ENCODE data around the gene NRBF2. TPM values are rescaled to one million over a fixed set of nuclear protein-coding genes. Genes with fewer than 3 reads are reported as not detected.
A peak's percentile ranks its signal among the peaks of the same experiment; 100 is the strongest.
"Not testable (repeated sequence)": the region's sequence is repeated elsewhere in the genome, so short reads cannot be mapped to it uniquely, and the experiment has no call there.

The NRBF2 gene
- total and polyA plus RNA-seq, 9 of the 15 experiments (the other 6 are each of a cell fraction or from before 2014, with no cell fraction given) = 20.8 to 52.1 (median 30.5) TPM

GRCh38 chr10:63102279-63102883 is 30.7 kb upstream of the NRBF2 start (continued):
- peak; percentile 77 for TF ChIP-seq MGA (IDR thresholded peaks at IDR 0.05)
- TF ChIP-seq ZNF592 (IDR thresholded peaks at IDR 0.05) = peak; percentile 94
- peak; percentile 21; the same call in 1 of the 2 replicates for TF ChIP-seq ZNF445 (CRISPR knock-in tag; IDR thresholded peaks at IDR 0.05; ENCODE audit: low read depth)
- TF ChIP-seq C11orf30 (IDR thresholded peaks at IDR 0.05; ENCODE audit: low read depth) = peak; percentile 92
- peak; percentile 71 for TF ChIP-seq NFE2 (IDR thresholded peaks at IDR 0.05; ENCODE audit: low read depth)
- TF ChIP-seq HEY1 (CRISPR knock-in tag; IDR thresholded peaks at IDR 0.05; ENCODE audit: borderline replicate concordance) = 0 out of 2 replicates have a peak, but pooled peaks have one; percentile 30
- TF ChIP-seq MAFG (tag; conservative IDR thresholded peaks at IDR 0.05) = peak; percentile 94
- 0 out of 2 replicates have a peak, but pooled peaks have one; percentile 1 for TF ChIP-seq EP300 (IDR thresholded peaks at IDR 0.05; ENCODE audit: low read length)
- not testable (repeated sequence) for TF ChIP-seq NR2C1 (IDR thresholded peaks at IDR 0.05)
- peak; percentile 36 for TF ChIP-seq NR2C1 (tag; IDR thresholded peaks at IDR 0.05)
- peak; percentile 13 for TF ChIP-seq POLR2B (IDR thresholded peaks at IDR 0.05; ENCODE audit: low read depth, partially characterized antibody)
- 0 out of 2 replicates have a peak, but pooled peaks have one; percentile 12 for TF ChIP-seq PKNOX1 (IDR thresholded peaks at IDR 0.05)
